K562 treated with DMSO at 1 percent for 48 hours (cell line): Measurements from ENCODE around the gene NFATC3. TPM values are rescaled to one million over a fixed set of nuclear protein-coding genes. Genes with fewer than 3 reads are reported as not detected.

Experiments
- total RNA-seq: library from RNA; unstranded; fragments of 300-600 nt; gene quantifications from 2 replicates; pipeline ENCODE4 v1.2.3, GENCODE V29; 2022; ENCODE audit warnings: low replicate concordance; ENCODE audit errors: extremely low read depth

NFATC3 gene
- total RNA-seq = not detected in 2 replicates

GRCh38 chr16:68085259-68086071 lies at the start of gene NFATC3:
TSS of gene NFATC3 (plus strand) at chr16:68085370. CDS start at chr16:68085682, 312 bp downstream.

GRCh38 chr16:68235887-68236136 lies 150.6 kb downstream of the NFATC3 start, which contains the start of gene ESRP2:
TSS of gene ESRP2 (minus strand) at chr16:68236127. CDS start at chr16:68236045, 82 bp downstream.

DNA sequence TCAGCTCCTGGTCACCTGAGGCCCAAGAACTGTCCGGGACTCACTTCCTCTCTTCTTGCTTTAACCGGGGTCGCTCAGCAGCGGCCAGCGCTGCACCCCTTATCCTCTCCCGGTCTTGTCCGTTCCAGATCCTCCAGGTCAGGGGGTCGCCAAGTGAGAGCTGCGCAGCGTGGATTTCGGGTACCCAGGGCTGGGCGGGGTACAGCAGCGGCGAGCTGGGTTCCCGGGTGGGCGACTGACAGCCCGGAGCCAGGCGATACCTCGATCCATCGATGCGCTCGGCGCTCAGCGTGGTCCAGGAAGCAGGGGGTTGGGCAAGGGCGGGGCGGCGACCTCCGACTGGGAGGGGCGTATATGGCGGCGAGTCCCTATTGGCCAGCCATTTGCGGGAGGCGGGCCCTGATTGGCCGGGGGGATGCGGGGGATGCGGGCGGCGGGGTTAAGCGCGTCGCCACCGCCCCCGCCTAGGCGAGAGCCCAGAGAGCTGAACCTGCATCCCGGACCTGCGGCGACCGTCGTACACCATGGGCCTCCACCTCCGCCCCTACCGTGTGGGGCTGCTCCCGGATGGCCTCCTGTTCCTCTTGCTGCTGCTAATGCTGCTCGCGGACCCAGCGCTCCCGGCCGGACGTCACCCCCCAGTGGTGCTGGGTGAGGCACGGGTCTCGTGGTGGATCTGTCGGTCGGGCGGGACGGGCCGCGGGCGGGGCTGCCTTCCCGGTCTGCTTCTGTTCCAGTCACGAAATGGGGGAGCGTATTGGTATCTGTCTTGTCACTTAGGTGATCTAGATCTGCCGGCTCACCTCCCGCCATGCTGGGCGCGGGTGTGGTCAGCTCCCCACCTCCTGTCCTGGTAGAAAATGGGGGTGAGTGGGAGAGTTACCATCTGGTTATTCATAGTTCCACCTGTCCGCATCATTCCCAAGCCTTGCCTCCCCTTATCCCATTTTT lies 160.0 kb downstream of the NFATC3 start, which contains the start of gene PLA2G15:
Gene PLA2G15, plus strand, starts transcription at position 471 of the 951 bp plus-strand sequence. Its CDS starts 54 bp downstream, at position 525.

GRCh38 chr16:68264128-68265077 lies 179.2 kb downstream of the NFATC3 start, which contains the start of gene SLC7A6:
TSS of gene SLC7A6 (plus strand) at chr16:68264526. CDS start at chr16:68274727, 10,201 bp downstream.

Other genes starting within 250 kb of the NFATC3 start
- gene THAP11, start 243.1 kb upstream of the NFATC3 start, total RNA-seq = 250 TPM in 1 of 2 replicates, not detected in the other
- not detected in 2 replicates for gene NUTF2, start 238.4 kb upstream of the NFATC3 start, total RNA-seq
- not detected in 2 replicates for gene CENPT, start 237.7 kb upstream of the NFATC3 start, total RNA-seq
- 278 TPM in 1 of 2 replicates, not detected in the other for gene EDC4, start 212.3 kb upstream of the NFATC3 start, total RNA-seq
- gene NRN1L, start 200.5 kb upstream of the NFATC3 start, total RNA-seq = not detected in 2 replicates
- not detected in 2 replicates for gene PSKH1, start 192.1 kb upstream of the NFATC3 start, total RNA-seq
- not detected in 2 replicates for gene CTRL, start 153.5 kb upstream of the NFATC3 start, total RNA-seq
- not detected in 2 replicates for gene PSMB10, start 148.5 kb upstream of the NFATC3 start, total RNA-seq
- not detected in 2 replicates for gene LCAT, start 141.2 kb upstream of the NFATC3 start, total RNA-seq
- gene SLC12A4, start 116.7 kb upstream of the NFATC3 start, total RNA-seq = not detected in 2 replicates
- gene DPEP3, start 104.9 kb upstream of the NFATC3 start, total RNA-seq = not detected in 2 replicates
- gene DPEP2, start 85.9 kb upstream of the NFATC3 start, total RNA-seq = not detected in 2 replicates
- not detected in 2 replicates for gene DPEP2NB, start 69.5 kb upstream of the NFATC3 start, total RNA-seq
- not detected in 2 replicates for gene DDX28, start 62.1 kb upstream of the NFATC3 start, total RNA-seq
- not detected in 2 replicates for gene DUS2, start 62.1 kb upstream of the NFATC3 start, total RNA-seq
- not detected in 2 replicates for gene ESRP2, start 150.8 kb downstream of the NFATC3 start, total RNA-seq
- not detected in 2 replicates for gene PLA2G15, start 160.0 kb downstream of the NFATC3 start, total RNA-seq
- not detected in 2 replicates for gene SLC7A6, start 179.2 kb downstream of the NFATC3 start, total RNA-seq
- gene SLC7A6OS, start 225.6 kb downstream of the NFATC3 start, total RNA-seq = not detected in 2 replicates
- not detected in 2 replicates for gene PRMT7, start 225.6 kb downstream of the NFATC3 start, total RNA-seq